ENCODE data around the gene DPEP2NB.

DPEP2NB gene

DNA sequence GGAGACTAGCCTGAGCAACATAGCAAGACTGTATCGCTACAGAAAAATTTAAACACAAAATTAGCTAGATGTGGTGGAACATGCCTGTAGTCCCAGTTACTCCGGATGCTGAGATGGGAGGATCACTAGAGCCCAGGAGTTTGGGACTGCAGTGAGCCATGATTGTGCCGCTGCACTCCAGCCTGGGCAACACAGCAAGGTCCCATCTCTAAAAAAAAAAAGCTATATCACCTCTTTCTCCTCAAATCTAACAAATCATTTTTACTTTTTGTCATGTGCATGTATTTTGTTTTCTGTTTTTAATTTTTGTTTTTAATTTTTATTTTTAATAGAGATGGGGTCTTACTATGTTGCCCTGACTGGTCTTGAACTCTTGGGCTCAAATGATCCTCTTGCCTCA, 13.3 kb upstream of the DPEP2NB start:
- H2AFZ ChIP-seq (ENCODE audit: low read depth, low read length), result no peak overlapping the region
- peaks cover 6% of the 10 kb centered on the region for H3K4me1 ChIP-seq (ENCODE audit: low read length)
- H3K27ac ChIP-seq (ENCODE audit: low read length), result no peak overlapping the region
- no peak overlapping the region for H3K4me3 ChIP-seq (ENCODE audit: low read length)
- H3K9ac ChIP-seq (ENCODE audit: low read length), result no peak overlapping the region
- H3K36me3 ChIP-seq (replicated peaks; ENCODE audit: low read depth, low read length), result peaks cover 25% of the 10 kb centered on the region
- no peaks in the 10 kb centered on the region for H4K20me1 ChIP-seq (ENCODE audit: insufficient read depth, low read length)
- H3K79me2 ChIP-seq (ENCODE audit: low read length), result peaks cover 14% of the 10 kb centered on the region
- no peak overlapping the region for H3K4me2 ChIP-seq (ENCODE audit: low read length)
- no peaks in the 10 kb centered on the region for H3K9me3 ChIP-seq (ENCODE audit: insufficient read depth, low read length)
- H3K27me3 ChIP-seq (ENCODE audit: low read depth, low read length), result no peaks in the 10 kb centered on the region
- TF ChIP-seq CTCF (IDR thresholded peaks at IDR 0.05; ENCODE audit: low read depth, low read length) (no peak), EZH2phosphoT487 (IDR thresholded peaks at IDR 0.05; ENCODE audit: low read depth) (no peak)

DNA sequence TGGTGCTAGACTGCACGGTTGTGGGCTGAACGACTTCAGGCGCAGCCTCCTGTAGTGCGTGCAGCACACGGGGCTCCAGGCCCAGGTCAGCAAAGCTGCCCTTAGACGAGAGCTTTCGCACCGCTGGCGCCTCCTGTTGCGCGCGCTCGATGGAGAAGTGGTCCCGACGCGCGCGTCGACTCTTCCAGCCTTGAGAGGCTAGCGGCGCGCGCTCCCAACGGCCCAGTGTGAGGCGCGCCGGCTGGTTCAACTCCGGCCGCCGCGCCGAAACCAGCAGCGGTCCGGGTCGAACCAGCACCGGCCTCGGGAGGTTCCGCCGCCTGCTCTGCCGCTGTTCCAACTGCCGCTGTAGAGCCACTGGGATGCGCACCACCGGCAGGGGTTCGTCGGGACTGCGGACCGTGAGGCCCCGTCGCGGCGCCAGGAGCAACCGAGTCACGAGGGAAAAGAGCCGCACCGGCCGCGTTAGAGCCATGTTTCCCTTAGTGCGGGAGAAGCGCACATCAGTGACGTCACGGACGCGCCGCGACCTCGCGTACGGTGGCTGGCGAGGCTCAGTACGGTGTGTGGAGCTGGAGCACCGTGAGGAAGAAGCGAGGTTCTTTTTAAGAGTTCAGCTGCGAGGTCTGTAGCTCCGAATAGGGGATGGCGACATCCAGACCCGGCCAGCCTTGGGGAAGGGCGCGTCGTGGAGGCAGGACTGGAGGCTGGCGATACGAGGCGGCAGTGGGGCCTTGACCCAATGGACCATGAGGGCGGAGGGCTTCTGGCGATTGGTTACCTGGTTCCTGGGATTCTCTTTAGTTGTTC, 7.2 kb upstream of the DPEP2NB start, which contains the start of the genes DDX28 and DUS2:
DDX28 (minus strand) TSS at position 505 of the 810 bp plus-strand sequence; CDS start at position 475, 30 bp downstream.
DUS2 (plus strand) TSS at position 557 of the 810 bp plus-strand sequence. CDS start 14,740 bp downstream, outside the sequence.
- Histone ChIP-seq H3K9me3 (ENCODE audit: insufficient read depth, low read length) (no peaks in the 10 kb centered on the region), H3K27me3 (ENCODE audit: low read depth, low read length) (no peaks in the 10 kb centered on the region), H3K4me3 (ENCODE audit: low read length) (peak within 1 kb of the TSS; percentile 91), H3K79me2 (ENCODE audit: low read length) (peaks cover 46% of the 10 kb centered on the region), H3K27ac (ENCODE audit: low read length) (peak within 1 kb of the TSS; percentile 56), H3K4me2 (ENCODE audit: low read length) (peak within 1 kb of the TSS; percentile 92), H2AFZ (ENCODE audit: low read depth, low read length) (peak within 1 kb of the TSS; percentile 65), H3K36me3 (replicated peaks; ENCODE audit: low read depth, low read length) (peaks cover 28% of the 10 kb centered on the region), H3K4me1 (ENCODE audit: low read length) (peaks cover 16% of the 10 kb centered on the region), H3K9ac (ENCODE audit: low read length) (peak within 1 kb of the TSS; percentile 89), H4K20me1 (ENCODE audit: insufficient read depth, low read length) (no peaks in the 10 kb centered on the region)
- no peak for TF ChIP-seq CTCF (IDR thresholded peaks at IDR 0.05; ENCODE audit: low read depth, low read length)
- TF ChIP-seq EZH2phosphoT487 (IDR thresholded peaks at IDR 0.05; ENCODE audit: low read depth), result no peak

- Histone ChIP-seq H3K27ac (ENCODE audit: low read length) (peak overlapping the region; percentile 56), H3K4me3 (ENCODE audit: low read length) (peak overlapping the region; percentile 91), H4K20me1 (ENCODE audit: insufficient read depth, low read length) (no peaks in the 10 kb centered on the region), H3K79me2 (ENCODE audit: low read length) (peaks cover 43% of the 10 kb centered on the region), H3K4me1 (ENCODE audit: low read length) (peaks cover 16% of the 10 kb centered on the region), H2AFZ (ENCODE audit: low read depth, low read length) (no peak overlapping the region), H3K9ac (ENCODE audit: low read length) (peak overlapping the region; percentile 89), H3K36me3 (replicated peaks; ENCODE audit: low read depth, low read length) (peaks cover 23% of the 10 kb centered on the region), H3K9me3 (ENCODE audit: insufficient read depth, low read length) (no peaks in the 10 kb centered on the region), H3K27me3 (ENCODE audit: low read depth, low read length) (no peaks in the 10 kb centered on the region), H3K4me2 (ENCODE audit: low read length) (peak overlapping the region; percentile 92)
- no peak for TF ChIP-seq CTCF (IDR thresholded peaks at IDR 0.05; ENCODE audit: low read depth, low read length)
- TF ChIP-seq EZH2phosphoT487 (IDR thresholded peaks at IDR 0.05; ENCODE audit: low read depth), result no peak
Measured at GRCh38 chr16:68022278-68022727, 6.6 kb upstream of the DPEP2NB start.

DNA sequence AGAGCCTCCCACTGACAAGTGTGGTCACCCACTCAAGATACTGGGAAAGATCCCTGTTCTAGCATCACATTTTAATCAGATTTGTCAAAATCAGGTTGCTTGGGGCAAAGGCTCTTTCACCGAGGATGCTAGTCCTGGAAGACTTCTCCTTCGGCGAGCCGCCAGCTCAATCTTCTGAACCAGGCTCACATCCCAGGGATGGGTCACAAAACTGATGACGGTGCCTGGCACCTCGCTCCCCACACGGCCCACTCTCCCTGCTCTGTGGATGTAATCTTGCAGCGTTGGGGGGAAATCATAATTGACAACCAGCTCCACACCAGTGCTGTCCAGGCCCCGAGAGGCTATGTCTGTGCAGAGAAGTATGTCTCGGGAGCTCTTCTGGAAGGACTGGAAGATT, 5.8 kb upstream of the DPEP2NB start:
- Histone ChIP-seq H3K9me3 (ENCODE audit: insufficient read depth, low read length) (no peaks in the 10 kb centered on the region), H3K79me2 (ENCODE audit: low read length) (peaks cover 43% of the 10 kb centered on the region), H4K20me1 (ENCODE audit: insufficient read depth, low read length) (no peaks in the 10 kb centered on the region), H3K36me3 (replicated peaks; ENCODE audit: low read depth, low read length) (peaks cover 20% of the 10 kb centered on the region), H3K9ac (ENCODE audit: low read length) (no peak overlapping the region), H2AFZ (ENCODE audit: low read depth, low read length) (no peak overlapping the region), H3K27me3 (ENCODE audit: low read depth, low read length) (no peaks in the 10 kb centered on the region), H3K4me1 (ENCODE audit: low read length) (peaks cover 16% of the 10 kb centered on the region), H3K27ac (ENCODE audit: low read length) (no peak overlapping the region), H3K4me3 (ENCODE audit: low read length) (no peak overlapping the region; the same call in 1 of the 2 replicates), H3K4me2 (ENCODE audit: low read length) (peak overlapping the region; percentile 92; the same call in 1 of the 2 replicates)
- TF ChIP-seq CTCF (IDR thresholded peaks at IDR 0.05; ENCODE audit: low read depth, low read length) (no peak), EZH2phosphoT487 (IDR thresholded peaks at IDR 0.05; ENCODE audit: low read depth) (no peak)

All from OCI-LY3 (cell line).